IMR-90 (cell line): ENCODE data around the gene AJUBA. TPM values are rescaled to one million over a fixed set of nuclear protein-coding genes. Genes with fewer than 3 reads are reported as not detected.

Experiments used
- ATAC-seq: fragments of 200-7000 bp; cut with Tn5 transposase; 2 replicates; pipeline ENCODE4 v1.9.1; 2020; ENCODE audit warnings: low read depth, mild to moderate bottlenecking, moderate library complexity
- BruUV-seq: library from RNA; stranded (reverse); fragments of 400-500 nt; replicated peaks from 2 replicates; lab custom pipeline; 2021; lab: Mats Ljungman, UMichigan
- CTCF ChIA-PET: fragments of 300-600 bp; formaldehyde crosslinking; extraction: SDS; loops from one replicate; lab custom pipeline; 2021; ENCODE audit warnings: antibody characterized with exemption; lab: Yijun Ruan, JAX
- POLR2A ChIA-PET: fragments of 300-600 bp; sonication (Branson Sonifier 250); formaldehyde crosslinking; loops from one replicate; lab custom pipeline; 2022; ENCODE audit warnings: antibody characterized with exemption; ENCODE audit not compliant: unreplicated experiment; lab: Charles Lee
- DNase-seq: peaks from one replicate; pipeline ENCODE4 v3.0.0; 2013
- H2AFZ ChIP-seq: replicated peaks from 2 replicates; pipeline ENCODE3; 2013; ENCODE audit warnings: low read length, mild to moderate bottlenecking; ENCODE audit not compliant: poor library complexity
- H2AK5ac ChIP-seq: 2 replicates; pipeline ENCODE4 v1.6.1; 2013; ENCODE audit warnings: low read depth, low read length, inconsistent platforms
- H2AK9ac ChIP-seq: replicated peaks from 2 replicates; pipeline ENCODE3; 2013; ENCODE audit warnings: mild to moderate bottlenecking, low read depth, low read length, moderate library complexity; ENCODE audit not compliant: poor library complexity
- H2BK120ac ChIP-seq: 2 replicates; pipeline ENCODE4 v1.6.1; 2013; ENCODE audit warnings: low read depth, low read length, inconsistent platforms
- H2BK15ac ChIP-seq: 3 replicates; pipeline ENCODE4 v1.6.1; 2013; ENCODE audit warnings: low read depth, low read length, inconsistent platforms
- H2BK20ac ChIP-seq: 2 replicates; pipeline ENCODE4 v1.6.1; 2013; ENCODE audit warnings: low read depth, mild to moderate bottlenecking, inconsistent platforms, low read length, moderate library complexity
- H2BK5ac ChIP-seq: 2 replicates; pipeline ENCODE4 v1.6.1; 2013; ENCODE audit warnings: mild to moderate bottlenecking, low read depth, low read length, inconsistent platforms; ENCODE audit not compliant: poor library complexity, severe bottlenecking
- H3K14ac ChIP-seq: replicated peaks from 2 replicates; pipeline ENCODE4 v1.6.1; 2013; ENCODE audit warnings: low read depth, low read length, inconsistent platforms
- H3K18ac ChIP-seq: 2 replicates; pipeline ENCODE4 v1.6.1; 2013; ENCODE audit warnings: low read depth, low read length, control low read depth
- H3K23ac ChIP-seq: 2 replicates; pipeline ENCODE4 v1.6.1; 2013; ENCODE audit warnings: low read depth, low read length, inconsistent platforms
- H3K27ac ChIP-seq: 2 replicates; pipeline ENCODE4 v1.5.1; 2013; ENCODE audit warnings: mild to moderate bottlenecking, control low read depth, low read length; ENCODE audit not compliant: insufficient read depth
- H3K27me3 ChIP-seq: 2 replicates; pipeline ENCODE4 v1.6.1; 2013; ENCODE audit warnings: low read length; ENCODE audit not compliant: control insufficient read depth, insufficient read depth
- H3K36me3 ChIP-seq: 2 replicates; pipeline ENCODE4 v1.6.1; 2013; ENCODE audit warnings: low read length, mixed read lengths; ENCODE audit not compliant: control insufficient read depth, insufficient read depth
- H3K4ac ChIP-seq: 2 replicates; pipeline ENCODE4 v1.6.1; 2013; ENCODE audit warnings: low read depth, low read length, inconsistent platforms
- H3K4me1 ChIP-seq: 2 replicates; pipeline ENCODE4 v1.6.1; 2013; ENCODE audit warnings: low read length, mixed read lengths; ENCODE audit not compliant: control insufficient read depth, insufficient read depth
- H3K4me2 ChIP-seq: 2 replicates; pipeline ENCODE4 v1.6.1; 2013; ENCODE audit warnings: low read depth, mild to moderate bottlenecking, control low read depth, low read length, moderate library complexity
- H3K4me3 ChIP-seq: 2 replicates; pipeline ENCODE4 v1.5.1; 2013; ENCODE audit warnings: low read depth, mild to moderate bottlenecking, control low read depth, low read length, moderate library complexity; ENCODE audit not compliant: insufficient read depth
- H3K56ac ChIP-seq: 2 replicates; pipeline ENCODE4 v1.6.1; 2013; ENCODE audit warnings: low read length, inconsistent platforms; ENCODE audit not compliant: insufficient read depth; ENCODE audit errors: extremely low read depth
- H3K79me1 ChIP-seq, 2 experiments: 2 replicates each; pipeline ENCODE4 v1.6.1; 2013; ENCODE audit warnings: low read length in 2 of 2, inconsistent platforms in 1 of 2, low read depth in 1 of 2
- H3K9ac ChIP-seq: 2 replicates; pipeline ENCODE4 v1.6.1; 2013; ENCODE audit warnings: low read depth, low read length, control low read depth
- H3K9me1 ChIP-seq: 2 replicates; pipeline ENCODE4 v1.6.1; 2013; ENCODE audit warnings: low read length, inconsistent platforms; ENCODE audit not compliant: insufficient read depth
- H3K9me3 ChIP-seq: 2 replicates; pipeline ENCODE4 v1.6.1; 2013; ENCODE audit warnings: low read length; ENCODE audit not compliant: control insufficient read depth, insufficient read depth
- H4K20me1 ChIP-seq: 2 replicates; pipeline ENCODE4 v1.6.1; 2013; ENCODE audit warnings: low read length, inconsistent platforms; ENCODE audit not compliant: insufficient read depth
- H4K5ac ChIP-seq: 2 replicates; pipeline ENCODE4 v1.6.1; 2013; ENCODE audit warnings: mild to moderate bottlenecking, low read depth, low read length, control low read depth
- H4K8ac ChIP-seq, 2 experiments: 2 replicates each; pipeline ENCODE4 v1.6.1; 2013; ENCODE audit warnings: low read depth in 2 of 2, low read length in 2 of 2, control low read depth in 1 of 2, inconsistent platforms in 1 of 2
- H4K91ac ChIP-seq: 2 replicates; pipeline ENCODE4 v1.6.1; 2013; ENCODE audit warnings: low read depth, low read length, inconsistent platforms; ENCODE audit not compliant: insufficient read depth
- MAFK ChIP-seq: IDR thresholded peaks from 2 replicates; pipeline ENCODE4 v1.6.1; 2012; ENCODE audit warnings: low read depth, low read length, improper control_type of control experiment
- MXI1 ChIP-seq: IDR thresholded peaks from 2 replicates; pipeline ENCODE4 v1.6.1; 2012; ENCODE audit warnings: low read depth, mild to moderate bottlenecking, low read length, moderate library complexity, borderline replicate concordance
- USF2 ChIP-seq: fragments of 150-350 bp; IDR thresholded peaks from 2 replicates; pipeline ENCODE4 v1.6.1; 2017; ENCODE audit warnings: mild to moderate bottlenecking, antibody characterized with exemption, low read length, low read depth
- WGBS, 2 experiments: methylation state at CpG; one replicate each; pipeline versions ENCODE4 v1.1.5 to v1.1.7; 2013; ENCODE audit warnings: missing lambda C conversion rate in 2 of 2; ENCODE audit not compliant: insufficient read length in 1 of 2; ENCODE audit errors: extremely low coverage in 2 of 2; 5-methylcytosine and 5-hydroxymethylcytosine counted together
- dilution Hi-C: fragments of 300-500 bp; cut with HindIII; formaldehyde crosslinking; loops from one replicate; pipeline ENCODE4 v1.14.3; 2018; ENCODE audit warnings: low sequenced_read_pairs; ENCODE audit not compliant: unreplicated experiment
- in situ Hi-C: fragments of 300-500 bp; cut with MboI; formaldehyde crosslinking; loops from 3 replicates; pipeline ENCODE4 v1.14.3; 2019; ENCODE audit warnings: low sequenced_read_pairs, inconsistent platforms, mixed read lengths
- intact Hi-C: fragments of 100-400 bp; cut with micrococcal nuclease; formaldehyde crosslinking; loops from 2 replicates; pipeline ENCODE4 v1.10.0; 2022
- polyA plus RNA-seq, 3 experiments: library from polyadenylated mRNA; depleted of rRNA; stranded (reverse); fragments of >200 nt; gene quantifications; 2 replicates each; pipeline ENCODE4 v1.2.3, GENCODE V29; 2012; ENCODE audit warnings: low replicate concordance in 1 of 3
- total RNA-seq: library from RNA; depleted of rRNA; stranded (reverse); fragments of >200 nt; gene quantifications from 2 replicates; pipeline ENCODE4 v1.2.3, GENCODE V29; 2012
- TF ChIP-seq, protein P1 (sequence below): conservative IDR thresholded peaks from 2 replicates; pipeline ENCODE4 v1.5.1; 2012; ENCODE audit warnings: mild to moderate bottlenecking, low read depth, low read length, improper control_type of control experiment

Gene AJUBA
- total and polyA plus RNA-seq, 2 of the 4 experiments (the other 2 are of a cell fraction) = 46.4 to 67.6 TPM

DNA sequence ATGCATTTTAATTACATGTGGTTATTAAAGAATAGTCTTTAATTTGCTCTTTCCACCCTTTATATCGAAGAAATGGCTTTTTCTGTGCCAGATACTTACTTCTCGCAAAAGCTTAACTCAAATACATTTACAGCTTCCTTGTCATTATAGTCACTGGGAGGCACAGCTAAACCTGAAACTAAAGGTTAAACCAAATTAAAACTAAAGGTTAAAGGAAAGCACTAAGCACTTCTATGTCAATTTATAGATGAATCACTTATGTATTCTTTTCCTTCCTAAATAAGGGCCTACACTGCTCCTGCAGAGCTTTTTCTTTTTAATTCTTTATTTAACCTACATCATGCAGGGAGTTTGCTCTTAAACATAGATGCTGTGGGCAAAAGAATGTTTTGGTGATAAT lies 18.5 kb upstream of the AJUBA start:
- in situ Hi-C loops = no loop called here
- Histone ChIP-seq H3K9me1 (no peaks in the 10 kb centered on the region; the same call in 1 of the 2 replicates), H4K20me1 (no peaks in the 10 kb centered on the region), H3K4me2 (no peak overlapping the region), H3K23ac (no peak overlapping the region), H3K36me3 (no peaks in the 10 kb centered on the region), H3K4me1 (no peaks in the 10 kb centered on the region; the same call in 1 of the 2 replicates), H3K9me3 (no peaks in the 10 kb centered on the region), H2BK20ac (no peak overlapping the region), H3K9ac (no peak overlapping the region), H4K8ac (no peak overlapping the region), H2BK5ac (no peak overlapping the region), H3K4ac (no peak overlapping the region), H4K91ac (no peak overlapping the region), H4K5ac (no peak overlapping the region), H3K4me3 (no peak overlapping the region), H2AFZ (no peak overlapping the region), H3K27ac (no peak overlapping the region), H2BK120ac (no peak overlapping the region), H3K56ac (no peak overlapping the region), H2AK9ac (no peak overlapping the region), H3K27me3 (no peaks in the 10 kb centered on the region; the same call in 1 of the 2 replicates), H3K79me1 (peaks cover 0 to 3% of the 10 kb centered on the region in 2 experiments; a peak in 1 of 4 replicates), H2AK5ac (no peak overlapping the region), H2BK15ac (no peak overlapping the region), H3K14ac (no peak overlapping the region), H3K18ac (no peak overlapping the region)
- no CpG with 5 or more reads among the region's 2 CpGs for WGBS, 2 experiments
- no peak for ATAC-seq
- dilution Hi-C loops = no loop called here
- TF ChIP-seq MAFK (no peak), MXI1 (no peak), USF2 (no peak)
- TF ChIP-seq, protein P1, sequence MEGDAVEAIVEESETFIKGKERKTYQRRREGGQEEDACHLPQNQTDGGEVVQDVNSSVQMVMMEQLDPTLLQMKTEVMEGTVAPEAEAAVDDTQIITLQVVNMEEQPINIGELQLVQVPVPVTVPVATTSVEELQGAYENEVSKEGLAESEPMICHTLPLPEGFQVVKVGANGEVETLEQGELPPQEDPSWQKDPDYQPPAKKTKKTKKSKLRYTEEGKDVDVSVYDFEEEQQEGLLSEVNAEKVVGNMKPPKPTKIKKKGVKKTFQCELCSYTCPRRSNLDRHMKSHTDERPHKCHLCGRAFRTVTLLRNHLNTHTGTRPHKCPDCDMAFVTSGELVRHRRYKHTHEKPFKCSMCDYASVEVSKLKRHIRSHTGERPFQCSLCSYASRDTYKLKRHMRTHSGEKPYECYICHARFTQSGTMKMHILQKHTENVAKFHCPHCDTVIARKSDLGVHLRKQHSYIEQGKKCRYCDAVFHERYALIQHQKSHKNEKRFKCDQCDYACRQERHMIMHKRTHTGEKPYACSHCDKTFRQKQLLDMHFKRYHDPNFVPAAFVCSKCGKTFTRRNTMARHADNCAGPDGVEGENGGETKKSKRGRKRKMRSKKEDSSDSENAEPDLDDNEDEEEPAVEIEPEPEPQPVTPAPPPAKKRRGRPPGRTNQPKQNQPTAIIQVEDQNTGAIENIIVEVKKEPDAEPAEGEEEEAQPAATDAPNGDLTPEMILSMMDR = no peak
- ChIA-PET POLR2A (no interaction called here), CTCF (interaction anchor here (0.6 to 1.5 kb wide), 5 partner anchors 11 to 68 kb away, joined by 3 to 5 read pairs (median 3); no protein-coding TSS in a partner anchor)
- no TSS peak for BruUV-seq
- intact Hi-C loops = no loop called here
- DNase-seq = no peak
